GM19238 (cell line): ENCODE data around the gene EPHA5.

Experiments
- DNase-seq: peaks from one replicate; pipeline ENCODE4 v3.0.0; 2011; ENCODE audit warnings: low spot score; ENCODE audit not compliant: insufficient read length

Gene EPHA5

GRCh38 chr4:65670331-65671031 lies at the start of gene EPHA5:
Gene EPHA5 (minus strand): TSS chr4:65670489. CDS start chr4:65669742, 747 bp downstream.
- DNase-seq = no peak

GRCh38 chr4:65719635-65720034 lies 49.3 kb upstream of the EPHA5 start:
- DNase-seq = no peak

GRCh38 chr4:65698631-65699030 lies 28.3 kb upstream of the EPHA5 start:
- no peak for DNase-seq

GRCh38 chr4:65696436-65696835 lies 26.1 kb upstream of the EPHA5 start:
- no peak for DNase-seq

- no peak for DNase-seq
Observed at GRCh38 chr4:65671372-65671771, 1.1 kb upstream of the EPHA5 start.

GRCh38 chr4:65670020-65670330 lies 314 bp downstream of the EPHA5 start:
- no peak for DNase-seq

- no peak for DNase-seq
Observed at GRCh38 chr4:65669111-65670019, 924 bp downstream of the EPHA5 start.

GRCh38 chr4:65668201-65669089 lies 1.8 kb downstream of the EPHA5 start:
- no peak for DNase-seq

GRCh38 chr4:65667506-65668041 lies 2.7 kb downstream of the EPHA5 start:
- DNase-seq = no peak

- DNase-seq = no peak
Observed at GRCh38 chr4:65665771-65666523, 4.3 kb downstream of the EPHA5 start.

- no peak for DNase-seq
Observed at GRCh38 chr4:65661471-65661870, 8.8 kb downstream of the EPHA5 start.

- DNase-seq = no peak
Observed at GRCh38 chr4:65658117-65658516, 12.2 kb downstream of the EPHA5 start.

GRCh38 chr4:65656008-65656407 lies 14.3 kb downstream of the EPHA5 start:
- no peak for DNase-seq

- DNase-seq = no peak
Observed at GRCh38 chr4:65654976-65655375, 15.3 kb downstream of the EPHA5 start.

- no peak for DNase-seq
Observed at GRCh38 chr4:65653740-65654361, 16.4 kb downstream of the EPHA5 start.

- DNase-seq = no peak
Observed at GRCh38 chr4:65651751-65652150, 18.5 kb downstream of the EPHA5 start.

GRCh38 chr4:65651031-65651430 lies 19.3 kb downstream of the EPHA5 start:
- DNase-seq = no peak

- no peak for DNase-seq
Observed at GRCh38 chr4:65646136-65646535, 24.2 kb downstream of the EPHA5 start.

- DNase-seq = no peak
Observed at GRCh38 chr4:65645185-65645584, 25.1 kb downstream of the EPHA5 start.
